Keratinocyte (primary cell): ENCODE results near the gene TPGS2.

Source experiments
- EZH2 ChIP-seq: IDR thresholded peaks from one replicate; pipeline ENCODE4 v1.6.1; 2012; ENCODE audit warnings: inconsistent platforms, mild to moderate bottlenecking, low read length, moderate library complexity
- TF ChIP-seq, protein P1 (sequence below), 3 experiments: IDR thresholded peaks in 1 of 3; conservative IDR thresholded peaks in 1 of 3; optimal IDR thresholded peaks in 1 of 3; 2 replicates in 2 of 3; 3 replicates in 1 of 3; pipeline versions ENCODE3 to v1.5.1; 2011; ENCODE audit warnings: low read length in 3 of 3, mild to moderate bottlenecking in 3 of 3, moderate library complexity in 2 of 3, control low read depth in 1 of 3, inconsistent platforms in 1 of 3; ENCODE audit not compliant: insufficient read depth in 2 of 3; ENCODE audit errors: extremely low read depth in 1 of 3

DNA sequence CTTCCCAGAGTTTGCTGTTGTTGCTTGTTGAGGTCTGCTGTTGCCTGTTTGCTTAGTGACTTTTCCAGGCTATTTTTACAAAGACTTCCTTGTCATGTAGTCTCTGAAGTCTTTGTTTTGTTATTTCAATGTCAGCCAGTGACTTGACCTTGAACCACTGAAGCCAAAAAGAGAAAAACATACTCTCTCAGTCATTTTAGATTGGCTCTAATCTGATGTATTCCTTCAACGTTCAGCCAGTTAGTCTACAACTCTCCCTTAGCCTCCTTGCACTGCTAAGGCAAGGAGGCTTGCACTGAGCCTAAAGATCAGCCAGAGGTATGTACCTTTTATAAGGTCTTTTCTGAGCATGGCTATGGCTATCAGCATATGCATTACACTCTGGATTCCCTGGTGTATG lies 28.0 kb upstream of the TPGS2 start:
- TF ChIP-seq, protein P1, sequence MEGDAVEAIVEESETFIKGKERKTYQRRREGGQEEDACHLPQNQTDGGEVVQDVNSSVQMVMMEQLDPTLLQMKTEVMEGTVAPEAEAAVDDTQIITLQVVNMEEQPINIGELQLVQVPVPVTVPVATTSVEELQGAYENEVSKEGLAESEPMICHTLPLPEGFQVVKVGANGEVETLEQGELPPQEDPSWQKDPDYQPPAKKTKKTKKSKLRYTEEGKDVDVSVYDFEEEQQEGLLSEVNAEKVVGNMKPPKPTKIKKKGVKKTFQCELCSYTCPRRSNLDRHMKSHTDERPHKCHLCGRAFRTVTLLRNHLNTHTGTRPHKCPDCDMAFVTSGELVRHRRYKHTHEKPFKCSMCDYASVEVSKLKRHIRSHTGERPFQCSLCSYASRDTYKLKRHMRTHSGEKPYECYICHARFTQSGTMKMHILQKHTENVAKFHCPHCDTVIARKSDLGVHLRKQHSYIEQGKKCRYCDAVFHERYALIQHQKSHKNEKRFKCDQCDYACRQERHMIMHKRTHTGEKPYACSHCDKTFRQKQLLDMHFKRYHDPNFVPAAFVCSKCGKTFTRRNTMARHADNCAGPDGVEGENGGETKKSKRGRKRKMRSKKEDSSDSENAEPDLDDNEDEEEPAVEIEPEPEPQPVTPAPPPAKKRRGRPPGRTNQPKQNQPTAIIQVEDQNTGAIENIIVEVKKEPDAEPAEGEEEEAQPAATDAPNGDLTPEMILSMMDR (optimal IDR thresholded peaks at IDR 0.05 in 1 of 3, IDR thresholded peaks at IDR 0.05 in 1 of 3, conservative IDR thresholded peaks at IDR 0.05 in 1 of 3; ENCODE audit: extremely low read depth in 1 of 3, insufficient read depth in 2 of 3, low read length in 3 of 3): no peak
- no peak for TF ChIP-seq EZH2
